ENCODE measurements around the gene ADGRG2. TPM values are rescaled to one million over a fixed set of nuclear protein-coding genes. Genes with fewer than 3 reads are reported as not detected.

The ADGRG2 gene
- total and polyA plus RNA-seq, 2 donors = 10.4 to 11.9 TPM

DNA sequence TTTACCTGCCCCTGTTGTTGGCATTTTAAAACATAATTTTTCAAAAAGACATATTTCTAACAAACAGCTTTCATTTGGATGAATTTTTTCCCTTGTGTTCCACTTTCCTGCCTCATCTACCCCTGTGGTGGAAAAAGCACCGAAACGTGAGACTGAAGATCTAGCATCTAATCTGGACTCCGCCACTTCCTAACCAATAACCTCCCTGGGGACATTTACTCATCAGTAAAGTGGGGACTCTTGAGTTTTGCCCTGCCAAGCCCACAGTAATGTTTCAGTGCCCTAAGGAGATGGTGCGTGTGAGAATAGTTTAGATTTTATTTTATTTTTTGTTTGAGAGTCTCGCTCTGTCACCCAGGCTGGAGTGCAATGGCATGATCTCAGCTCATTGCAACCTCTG lies 56.7 kb downstream of the ADGRG2 start:
- no peaks in the 10 kb centered on the region for H3K27me3 ChIP-seq (ENCODE audit: control insufficient read depth in 2 of 2, insufficient read depth in 1 of 2, low read length in 1 of 2)
- DNase-seq (ENCODE audit: low read depth in 6 of 9, low spot score in 9 of 9) = no peak

DNA sequence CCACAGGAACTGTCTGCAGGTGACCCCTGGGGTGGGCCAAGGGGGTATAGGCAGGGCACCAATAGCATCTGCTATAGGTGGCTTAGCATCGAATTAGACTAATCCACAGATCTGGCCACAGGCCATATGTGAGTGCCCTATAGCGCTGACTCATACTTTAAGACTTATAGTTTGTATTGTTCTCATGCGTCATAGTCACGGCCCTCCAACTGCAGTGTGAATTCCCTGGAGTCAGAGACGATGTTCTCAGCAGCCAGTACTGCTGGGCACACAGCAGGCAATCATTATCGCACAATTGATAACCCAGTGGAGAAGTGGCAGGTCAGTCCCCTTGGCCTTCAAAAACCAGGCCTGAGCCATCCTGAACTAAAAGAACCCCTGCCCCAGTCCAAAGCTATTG lies 58.1 kb downstream of the ADGRG2 start:
- Histone ChIP-seq H3K4me1 (ENCODE audit: control insufficient read depth in 2 of 2, insufficient read depth in 2 of 2, low read length in 2 of 2) (no peaks in the 10 kb centered on the region), H3K4me3 (ENCODE audit: low read length in 2 of 2) (no peak overlapping the region), H3K36me3 (ENCODE audit: control insufficient read depth in 2 of 2, insufficient read depth in 2 of 2, low read length in 1 of 2) (no peaks in the 10 kb centered on the region), H3K9me3 (ENCODE audit: control insufficient read depth in 2 of 2, insufficient read depth in 1 of 2, low read length in 1 of 2) (no peaks in the 10 kb centered on the region), H3K27ac (ENCODE audit: low read depth in 1 of 2, low read length in 1 of 2) (no peak overlapping the region), H3K27me3 (ENCODE audit: control insufficient read depth in 2 of 2, insufficient read depth in 1 of 2, low read length in 1 of 2) (no peaks in the 10 kb centered on the region)
- 95% methylated on average over 6 of the region's 6 CpGs for WGBS
- DNase-seq (ENCODE audit: low read depth in 6 of 9, low spot score in 9 of 9) = no peak

More for the DNA sequence above, 56.7 kb downstream of the ADGRG2 start:
- H3K27ac ChIP-seq (ENCODE audit: low read depth in 1 of 2, low read length in 1 of 2) = no peak overlapping the region
- H3K9me3 ChIP-seq (ENCODE audit: control insufficient read depth in 2 of 2, insufficient read depth in 1 of 2, low read length in 1 of 2) = no peaks in the 10 kb centered on the region
- no peaks in the 10 kb centered on the region for H3K4me1 ChIP-seq (ENCODE audit: control insufficient read depth in 2 of 2, insufficient read depth in 2 of 2, low read length in 2 of 2)
- no peak overlapping the region for H3K4me3 ChIP-seq (ENCODE audit: low read length in 2 of 2)
- no peaks in the 10 kb centered on the region for H3K36me3 ChIP-seq (ENCODE audit: control insufficient read depth in 2 of 2, insufficient read depth in 2 of 2, low read length in 1 of 2)
- WGBS = 96% methylated on average over 5 of the region's 5 CpGs

DNA sequence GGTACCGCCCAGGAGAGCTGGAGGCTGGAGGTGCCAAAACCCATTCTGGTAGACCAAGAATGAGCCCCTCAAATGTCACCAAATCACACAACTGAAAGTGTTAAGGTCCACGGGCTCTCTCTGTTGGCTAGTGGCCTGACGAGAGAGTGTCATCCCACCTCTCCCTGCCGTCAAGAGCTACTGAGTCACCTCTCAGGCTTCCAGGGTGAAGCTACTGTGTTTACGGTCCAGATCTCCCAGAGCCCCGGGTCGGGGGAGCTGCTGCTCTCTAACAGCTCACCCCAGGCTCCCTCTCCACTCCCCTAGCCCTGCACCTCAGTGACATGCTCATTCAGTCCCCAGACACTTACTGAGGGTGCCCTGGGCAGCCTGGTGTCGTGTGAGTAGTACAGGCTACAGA lies 59.2 kb downstream of the ADGRG2 start:
- no peaks in the 10 kb centered on the region for H3K36me3 ChIP-seq (ENCODE audit: control insufficient read depth in 2 of 2, insufficient read depth in 2 of 2, low read length in 1 of 2)
- H3K27me3 ChIP-seq (ENCODE audit: control insufficient read depth in 2 of 2, insufficient read depth in 1 of 2, low read length in 1 of 2) = no peaks in the 10 kb centered on the region
- 95% methylated on average over 8 of the region's 8 CpGs for WGBS
- DNase-seq (ENCODE audit: low read depth in 6 of 9, low spot score in 9 of 9) = no peak
- H3K4me1 ChIP-seq (ENCODE audit: control insufficient read depth in 2 of 2, insufficient read depth in 2 of 2, low read length in 2 of 2) = no peaks in the 10 kb centered on the region
- H3K9me3 ChIP-seq (ENCODE audit: control insufficient read depth in 2 of 2, insufficient read depth in 1 of 2, low read length in 1 of 2) = no peaks in the 10 kb centered on the region
- H3K4me3 ChIP-seq (ENCODE audit: low read length in 2 of 2) = no peak overlapping the region
- no peak overlapping the region for H3K27ac ChIP-seq (ENCODE audit: low read depth in 1 of 2, low read length in 1 of 2)

DNA sequence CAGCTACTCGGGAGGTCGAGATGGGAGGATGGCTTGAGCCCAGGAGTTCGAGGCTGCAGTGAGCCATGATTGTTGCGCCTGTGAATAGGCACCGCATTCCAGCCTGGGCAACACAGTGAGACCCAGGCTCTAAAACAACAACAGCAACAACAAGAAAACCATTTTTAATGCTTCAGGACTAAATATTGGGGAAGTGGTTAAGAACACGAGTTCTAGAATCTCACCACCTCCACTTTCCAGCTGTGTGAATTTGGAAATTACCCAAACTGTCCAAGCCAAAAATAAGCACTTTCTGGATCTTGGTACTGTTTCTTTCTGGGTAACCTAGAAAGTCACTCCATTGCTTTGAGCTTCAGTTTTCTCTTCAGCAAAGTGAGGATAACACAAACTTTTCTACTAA lies 63.2 kb downstream of the ADGRG2 start:
- Histone ChIP-seq H3K4me3 (ENCODE audit: low read length in 2 of 2) (no peak overlapping the region), H3K27ac (ENCODE audit: low read depth in 1 of 2, low read length in 1 of 2) (no peak overlapping the region), H3K36me3 (ENCODE audit: control insufficient read depth in 2 of 2, insufficient read depth in 2 of 2, low read length in 1 of 2) (no peaks in the 10 kb centered on the region), H3K9me3 (ENCODE audit: control insufficient read depth in 2 of 2, insufficient read depth in 1 of 2, low read length in 1 of 2) (no peaks in the 10 kb centered on the region), H3K4me1 (ENCODE audit: control insufficient read depth in 2 of 2, insufficient read depth in 2 of 2, low read length in 2 of 2) (no peaks in the 10 kb centered on the region), H3K27me3 (ENCODE audit: control insufficient read depth in 2 of 2, insufficient read depth in 1 of 2, low read length in 1 of 2) (no peaks in the 10 kb centered on the region)
- DNase-seq (ENCODE audit: low read depth in 6 of 9, low spot score in 9 of 9) = no peak
- 90% methylated on average over 6 of the region's 6 CpGs for WGBS

DNA sequence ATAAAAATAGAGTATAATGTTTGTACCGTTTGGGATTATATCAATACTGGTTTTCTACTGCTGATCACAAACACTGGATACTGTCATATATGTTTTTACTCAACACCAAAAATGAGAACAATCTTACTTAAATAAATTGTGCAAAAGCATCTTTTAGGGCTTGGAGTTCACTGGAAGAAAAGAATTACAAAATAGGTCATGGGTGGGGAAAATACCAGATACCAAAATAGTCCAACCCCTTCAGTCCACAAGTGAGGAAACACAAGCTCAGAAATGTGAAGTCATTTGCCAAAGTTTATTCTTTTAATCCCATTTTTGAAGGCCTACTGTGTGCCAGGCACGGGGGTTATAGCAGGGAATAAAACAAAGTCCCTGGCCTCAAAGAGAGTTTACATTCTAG lies 64.4 kb downstream of the ADGRG2 start:
- H3K4me1 ChIP-seq (ENCODE audit: control insufficient read depth in 2 of 2, insufficient read depth in 2 of 2, low read length in 2 of 2) = no peaks in the 10 kb centered on the region
- DNase-seq (ENCODE audit: low read depth in 6 of 9, low spot score in 9 of 9) = no peak
- H3K36me3 ChIP-seq (ENCODE audit: control insufficient read depth in 2 of 2, insufficient read depth in 2 of 2, low read length in 1 of 2) = no peaks in the 10 kb centered on the region
- H3K4me3 ChIP-seq (ENCODE audit: low read length in 2 of 2) = no peak overlapping the region
- H3K9me3 ChIP-seq (ENCODE audit: control insufficient read depth in 2 of 2, insufficient read depth in 1 of 2, low read length in 1 of 2) = no peaks in the 10 kb centered on the region
- no peak overlapping the region for H3K27ac ChIP-seq (ENCODE audit: low read depth in 1 of 2, low read length in 1 of 2)
- H3K27me3 ChIP-seq (ENCODE audit: control insufficient read depth in 2 of 2, insufficient read depth in 1 of 2, low read length in 1 of 2) = no peaks in the 10 kb centered on the region
- WGBS = 82% methylated on average over 2 of the region's 2 CpGs

DNA sequence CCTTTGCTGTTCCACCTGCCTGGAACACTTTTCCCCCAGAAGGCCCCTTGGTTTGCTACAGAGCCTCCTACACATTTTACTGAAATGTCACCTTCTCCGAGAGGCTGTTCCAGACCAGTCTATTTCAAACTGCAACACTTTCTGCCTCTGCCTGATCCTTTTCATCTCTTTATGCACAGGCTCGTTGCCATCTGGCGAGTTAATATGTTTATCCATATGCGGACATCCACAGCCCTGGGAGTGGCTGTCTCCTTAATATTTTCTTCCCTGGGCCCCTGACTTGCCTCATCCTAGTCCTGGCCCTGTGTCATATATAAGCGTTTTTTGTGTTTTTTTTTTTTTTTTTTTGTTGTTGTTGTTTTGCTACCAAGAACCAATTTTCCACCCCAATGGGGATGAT lies 73.2 kb downstream of the ADGRG2 start:
- Histone ChIP-seq H3K9me3 (ENCODE audit: control insufficient read depth in 2 of 2, insufficient read depth in 1 of 2, low read length in 1 of 2) (no peaks in the 10 kb centered on the region), H3K4me3 (ENCODE audit: low read length in 2 of 2) (no peak overlapping the region), H3K4me1 (ENCODE audit: control insufficient read depth in 2 of 2, insufficient read depth in 2 of 2, low read length in 2 of 2) (no peaks in the 10 kb centered on the region), H3K27me3 (ENCODE audit: control insufficient read depth in 2 of 2, insufficient read depth in 1 of 2, low read length in 1 of 2) (no peaks in the 10 kb centered on the region), H3K36me3 (ENCODE audit: control insufficient read depth in 2 of 2, insufficient read depth in 2 of 2, low read length in 1 of 2) (no peaks in the 10 kb centered on the region), H3K27ac (ENCODE audit: low read depth in 1 of 2, low read length in 1 of 2) (no peak overlapping the region)
- DNase-seq (ENCODE audit: low read depth in 6 of 9, low spot score in 9 of 9) = no peak
- 94% methylated on average over 5 of the region's 5 CpGs for WGBS

DNA sequence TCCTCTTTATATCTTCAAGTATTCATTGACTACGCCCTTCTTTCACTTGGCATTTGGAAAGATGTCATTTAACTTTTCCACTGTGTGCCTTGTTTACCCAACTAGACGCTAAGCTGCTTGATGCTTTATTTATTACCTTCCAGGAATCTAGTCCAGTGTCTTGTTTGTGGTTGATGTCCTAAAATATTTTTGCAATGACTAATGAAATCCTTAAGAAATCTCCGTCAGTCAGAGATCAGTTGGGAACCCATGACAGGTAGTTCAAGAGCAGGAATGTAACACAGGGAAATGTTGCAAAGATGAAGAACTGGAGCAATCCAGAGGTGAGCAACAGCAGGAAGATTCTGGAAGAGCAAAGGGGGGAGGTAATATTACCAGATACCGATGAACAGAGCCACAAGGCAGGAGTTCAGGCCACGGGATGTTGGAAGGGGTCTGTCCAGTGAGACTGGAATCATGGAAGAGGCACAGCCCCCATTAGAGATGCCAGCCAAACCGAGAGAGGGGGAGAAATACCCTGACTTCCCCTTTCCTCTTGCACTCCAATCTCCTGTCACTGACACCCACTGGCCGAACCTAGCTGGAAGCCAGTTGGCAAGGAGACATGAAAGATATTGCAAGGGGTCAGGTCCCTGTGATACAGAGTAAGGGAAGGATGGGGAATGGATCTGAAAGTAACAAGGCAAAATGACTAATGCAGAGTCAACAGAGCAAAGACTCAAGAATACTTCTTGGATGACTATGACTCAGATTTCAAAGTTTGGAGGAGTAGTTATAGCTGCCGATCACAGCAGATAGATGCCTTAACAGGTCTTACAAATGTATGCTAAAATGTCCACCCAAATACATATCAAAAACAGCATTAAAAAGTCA lies 75.7 kb downstream of the ADGRG2 start:
- no peak for DNase-seq (ENCODE audit: low read depth in 6 of 9, low spot score in 9 of 9)
- Histone ChIP-seq H3K36me3 (ENCODE audit: control insufficient read depth in 2 of 2, insufficient read depth in 2 of 2, low read length in 1 of 2) (no peaks in the 10 kb centered on the region), H3K4me3 (ENCODE audit: low read length in 2 of 2) (no peak overlapping the region), H3K27me3 (ENCODE audit: control insufficient read depth in 2 of 2, insufficient read depth in 1 of 2, low read length in 1 of 2) (no peaks in the 10 kb centered on the region), H3K4me1 (ENCODE audit: control insufficient read depth in 2 of 2, insufficient read depth in 2 of 2, low read length in 2 of 2) (no peaks in the 10 kb centered on the region), H3K9me3 (ENCODE audit: control insufficient read depth in 2 of 2, insufficient read depth in 1 of 2, low read length in 1 of 2) (no peaks in the 10 kb centered on the region), H3K27ac (ENCODE audit: low read depth in 1 of 2, low read length in 1 of 2) (no peak overlapping the region)
- 76% methylated on average over 8 of the region's 8 CpGs for WGBS

DNA sequence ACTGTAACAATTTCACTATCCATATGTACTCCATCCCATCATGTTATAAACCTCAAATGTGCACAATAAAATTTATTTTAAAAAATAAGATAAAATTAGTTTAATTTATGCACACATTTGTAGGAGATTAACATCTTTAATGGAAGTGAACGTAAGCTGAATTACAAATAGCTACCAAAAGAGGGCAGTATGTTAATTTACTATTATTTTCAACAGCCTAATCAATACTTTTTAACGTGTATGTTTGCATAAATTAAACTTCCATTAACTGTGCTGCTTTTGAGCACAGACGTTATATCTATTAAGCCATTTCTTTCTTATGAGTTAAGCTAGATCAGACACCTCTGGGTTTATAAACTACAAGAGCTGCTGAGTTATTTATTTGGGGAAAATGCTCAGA lies 81.9 kb downstream of the ADGRG2 start:
- Histone ChIP-seq H3K36me3 (ENCODE audit: control insufficient read depth in 2 of 2, insufficient read depth in 2 of 2, low read length in 1 of 2) (no peaks in the 10 kb centered on the region), H3K27ac (ENCODE audit: low read depth in 1 of 2, low read length in 1 of 2) (no peak overlapping the region), H3K4me1 (ENCODE audit: control insufficient read depth in 2 of 2, insufficient read depth in 2 of 2, low read length in 2 of 2) (no peaks in the 10 kb centered on the region), H3K4me3 (ENCODE audit: low read length in 2 of 2) (no peak overlapping the region), H3K27me3 (ENCODE audit: control insufficient read depth in 2 of 2, insufficient read depth in 1 of 2, low read length in 1 of 2) (no peaks in the 10 kb centered on the region), H3K9me3 (ENCODE audit: control insufficient read depth in 2 of 2, insufficient read depth in 1 of 2, low read length in 1 of 2) (no peaks in the 10 kb centered on the region)
- no peak for DNase-seq (ENCODE audit: low read depth in 6 of 9, low spot score in 9 of 9)
- WGBS = 67% methylated on average over 3 of the region's 3 CpGs

DNA sequence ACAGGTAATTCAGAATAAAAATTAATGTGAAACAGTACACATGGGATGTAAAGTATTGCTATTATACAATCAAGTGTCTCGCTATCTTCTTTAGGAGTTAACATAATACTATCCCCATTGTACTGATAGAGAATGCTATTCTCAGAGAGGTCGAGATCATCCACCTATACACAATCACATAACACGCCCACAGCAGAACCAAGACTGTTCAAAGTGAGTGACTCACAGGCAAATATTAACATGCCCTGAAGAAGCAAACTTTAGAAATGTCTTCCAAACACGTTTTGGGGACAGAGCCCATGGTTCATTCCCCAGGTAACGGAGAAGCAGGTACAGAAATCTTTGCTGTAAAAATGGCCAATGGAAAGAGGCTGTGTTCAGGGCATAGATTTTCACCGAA lies 88.2 kb downstream of the ADGRG2 start:
- Histone ChIP-seq H3K27ac (ENCODE audit: low read depth in 1 of 2, low read length in 1 of 2) (no peak overlapping the region), H3K4me3 (ENCODE audit: low read length in 2 of 2) (no peak overlapping the region), H3K4me1 (ENCODE audit: control insufficient read depth in 2 of 2, insufficient read depth in 2 of 2, low read length in 2 of 2) (no peaks in the 10 kb centered on the region), H3K9me3 (ENCODE audit: control insufficient read depth in 2 of 2, insufficient read depth in 1 of 2, low read length in 1 of 2) (no peaks in the 10 kb centered on the region), H3K36me3 (ENCODE audit: control insufficient read depth in 2 of 2, insufficient read depth in 2 of 2, low read length in 1 of 2) (no peaks in the 10 kb centered on the region), H3K27me3 (ENCODE audit: control insufficient read depth in 2 of 2, insufficient read depth in 1 of 2, low read length in 1 of 2) (no peaks in the 10 kb centered on the region)
- WGBS = 97% methylated on average over 6 of the region's 6 CpGs
- no peak for DNase-seq (ENCODE audit: low read depth in 6 of 9, low spot score in 9 of 9)

Data from thymus (tissue), 11 donors.